HG03045 (cell line): ENCODE results near the gene RELL2.
A peak's percentile ranks its signal among the peaks of the same experiment; 100 is the strongest.

Experiments used
- ATAC-seq: cut with Tn5 transposase; IDR thresholded peaks from one replicate; pipeline ENCODE4 v1.9.1; 2021; ENCODE audit warnings: mild to moderate bottlenecking, moderate library complexity; ENCODE audit not compliant: unreplicated experiment

Gene RELL2

DNA sequence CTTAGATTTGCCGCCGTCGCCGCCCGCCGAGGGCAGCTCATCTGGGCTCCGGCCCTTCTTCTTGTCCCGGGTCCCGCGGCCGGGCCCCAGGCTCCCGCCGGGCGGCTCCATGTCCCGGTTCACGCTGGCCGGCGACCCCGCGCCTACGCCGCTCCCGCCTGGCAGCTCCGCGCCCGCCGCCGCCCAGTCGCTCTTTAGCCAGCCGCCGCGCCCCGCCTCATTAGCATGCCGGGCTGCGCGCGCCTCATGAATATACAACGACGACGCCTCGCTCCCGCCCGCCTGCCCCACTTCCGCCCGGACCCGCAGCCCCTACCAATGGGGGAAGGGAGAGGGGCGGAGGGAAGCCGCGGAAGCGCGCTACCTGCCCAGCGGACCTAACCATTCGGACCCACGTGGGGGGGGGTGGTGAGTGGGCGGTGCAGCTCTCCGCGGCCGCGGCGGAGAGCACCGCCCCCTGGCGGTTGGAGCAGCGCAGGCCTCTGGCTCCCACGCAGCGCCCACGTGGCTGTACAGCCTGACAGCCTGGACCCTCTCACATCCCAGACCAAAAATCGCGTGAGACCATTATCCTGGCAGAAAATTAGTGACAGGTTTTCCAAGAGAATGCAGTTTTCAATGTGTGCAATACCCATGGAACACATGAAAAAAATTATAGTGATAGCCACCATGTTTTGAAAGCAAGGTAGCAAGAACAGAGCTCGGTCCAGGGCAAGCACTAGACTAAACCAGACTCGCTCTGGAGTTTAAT lies 17.8 kb upstream of the RELL2 start, which contains the start of gene DIAPH1:
DIAPH1 (minus strand) TSS at position 197 of the 751 bp plus-strand sequence; CDS start at position 111, 86 bp downstream.
- peak; percentile 88 for ATAC-seq

DNA sequence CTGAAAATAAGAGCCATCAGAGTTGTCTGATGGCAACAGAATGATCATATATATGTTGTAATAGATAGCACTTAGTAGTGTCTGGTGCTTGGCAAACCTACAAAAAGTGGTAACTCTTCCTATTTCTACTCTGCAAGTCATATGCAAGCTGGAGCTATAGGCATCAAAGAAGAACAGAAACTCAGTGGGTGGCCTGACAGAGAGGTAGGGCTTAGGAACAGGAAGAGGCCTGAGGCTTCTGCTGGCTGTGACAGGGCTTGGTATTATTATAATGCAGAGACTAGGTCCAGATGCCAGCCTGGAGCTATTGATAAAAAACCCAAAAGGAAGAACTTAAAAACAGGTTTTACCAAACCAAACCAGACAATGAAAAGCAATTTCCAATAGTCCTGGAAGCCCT lies 13.6 kb upstream of the RELL2 start:
- ATAC-seq = peak; percentile 46

DNA sequence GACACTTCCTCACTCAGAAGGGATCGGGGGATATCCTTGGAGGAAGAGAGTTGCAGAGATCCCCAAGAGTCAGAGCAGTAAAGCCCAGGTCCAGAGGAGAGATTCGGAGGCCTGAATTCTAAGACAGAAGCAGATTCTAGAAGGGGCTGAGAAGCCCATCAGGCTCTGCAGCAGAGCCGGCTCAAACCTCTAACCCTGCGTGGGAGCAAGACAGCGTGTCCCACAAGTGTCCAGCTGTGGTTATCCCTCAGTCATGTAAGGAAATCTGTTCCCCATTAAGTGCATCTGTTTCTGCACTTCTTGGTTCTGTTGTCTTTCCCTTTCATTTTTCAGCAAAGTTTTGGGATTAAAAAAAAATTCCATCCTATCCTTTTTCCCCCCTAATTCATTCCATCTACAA lies 13.2 kb upstream of the RELL2 start:
- ATAC-seq = no peak

DNA sequence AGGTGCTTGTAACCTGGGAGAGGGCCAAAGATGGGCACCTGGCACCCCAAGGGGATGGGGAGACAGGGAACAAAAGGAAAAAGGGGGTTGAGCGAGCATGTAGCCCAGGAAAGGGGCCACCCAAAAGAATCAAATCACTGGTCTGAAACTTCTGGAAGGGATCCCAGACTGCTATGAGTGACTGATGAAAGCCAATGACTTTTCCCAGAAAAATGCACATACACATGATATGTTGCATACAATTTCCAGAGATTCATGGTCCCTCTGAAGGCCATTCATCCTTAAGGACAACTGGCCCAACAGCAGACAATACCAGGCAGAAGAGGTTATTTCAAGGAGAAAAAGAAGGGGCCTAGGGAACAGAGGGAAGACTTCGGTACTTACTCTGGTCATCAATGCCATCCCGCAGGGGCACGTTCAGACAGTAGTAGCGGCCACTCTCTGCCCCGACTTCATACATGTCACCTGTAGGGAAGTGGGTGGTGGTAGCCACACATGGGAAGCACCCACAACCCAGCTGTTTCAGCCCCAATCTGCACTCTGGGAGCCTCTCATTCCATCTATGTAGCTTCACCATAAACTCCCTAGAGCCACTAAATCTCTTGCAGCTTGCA lies 8.5 kb upstream of the RELL2 start:
- no peak for ATAC-seq

DNA sequence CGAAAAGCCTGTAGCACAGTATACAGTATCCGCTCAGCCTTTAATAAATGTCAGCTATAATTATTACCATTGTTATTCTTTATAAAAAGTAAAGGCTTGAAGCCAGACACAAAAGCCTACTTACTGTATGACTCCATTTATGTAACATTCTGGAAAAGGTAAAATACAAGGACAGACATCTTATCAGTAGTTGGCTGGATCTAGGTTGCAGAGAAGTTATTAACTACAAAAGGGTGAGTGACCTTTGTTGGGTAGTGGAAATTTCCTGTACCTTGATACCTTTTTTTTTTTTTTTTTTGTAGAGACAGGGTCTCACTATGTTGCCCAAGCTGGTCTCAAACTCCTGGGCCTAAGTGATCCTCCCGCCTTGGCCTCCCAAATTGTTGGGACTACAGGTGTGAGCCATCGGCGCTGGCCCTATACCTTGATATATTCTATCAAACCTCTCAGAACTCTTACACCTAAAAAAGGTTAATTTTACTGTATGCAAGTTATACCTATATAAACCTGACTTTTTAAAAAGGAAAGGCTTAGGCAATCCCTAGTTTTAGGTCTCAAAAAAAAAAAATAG lies 6.1 kb upstream of the RELL2 start:
- no peak for ATAC-seq

DNA sequence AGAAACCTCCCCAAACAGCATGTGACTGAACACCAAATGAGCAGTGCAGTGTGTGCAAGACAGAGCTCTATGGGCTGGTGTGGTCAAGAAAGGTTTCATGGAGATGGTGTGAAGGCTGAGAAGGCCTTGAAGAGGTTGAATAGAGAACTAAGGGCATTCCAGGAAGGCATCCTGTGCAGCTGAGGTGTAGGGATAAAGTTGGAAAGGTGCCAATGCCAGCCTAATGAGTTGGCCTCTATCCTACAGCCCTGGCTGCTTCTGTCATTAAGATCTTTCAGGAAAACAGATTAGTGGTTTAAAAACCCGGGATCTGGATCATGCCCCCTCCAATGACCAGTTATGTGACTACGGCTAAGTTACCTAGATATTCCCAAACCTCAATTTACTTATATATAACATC lies 4.1 kb upstream of the RELL2 start:
- no peak for ATAC-seq

DNA sequence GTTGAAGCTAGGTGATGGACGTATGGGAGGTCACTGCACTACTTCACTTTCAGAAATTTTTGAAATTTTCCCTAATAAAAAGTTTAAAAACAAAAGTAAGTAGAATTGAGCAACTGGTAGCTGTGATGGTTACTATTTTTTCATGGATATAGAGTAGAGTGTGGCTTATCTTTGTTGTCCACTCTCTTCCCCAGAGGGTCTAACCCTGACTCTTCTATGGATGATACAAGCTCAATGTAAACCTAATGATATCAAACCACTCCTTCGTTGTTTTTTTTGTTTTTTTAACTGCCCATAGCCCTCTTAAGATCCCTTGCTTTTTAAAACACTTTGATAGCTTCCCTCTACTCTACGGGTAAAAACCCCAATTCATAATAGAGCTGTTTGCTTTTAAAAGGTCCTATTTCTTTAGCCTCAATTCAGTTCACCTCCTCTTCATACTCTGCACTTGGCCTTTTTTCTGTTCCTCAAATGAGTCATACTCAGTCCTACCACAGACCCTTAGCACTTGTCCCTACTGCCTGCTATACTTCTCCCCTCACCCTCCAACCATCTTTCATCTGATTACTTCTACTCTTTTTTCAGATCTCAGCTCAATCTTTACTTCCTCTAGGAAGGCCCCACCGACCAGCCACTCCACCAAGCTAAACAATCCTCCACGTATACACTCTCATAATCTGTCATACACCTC lies 2.8 kb upstream of the RELL2 start:
- peak; percentile 53 for ATAC-seq

DNA sequence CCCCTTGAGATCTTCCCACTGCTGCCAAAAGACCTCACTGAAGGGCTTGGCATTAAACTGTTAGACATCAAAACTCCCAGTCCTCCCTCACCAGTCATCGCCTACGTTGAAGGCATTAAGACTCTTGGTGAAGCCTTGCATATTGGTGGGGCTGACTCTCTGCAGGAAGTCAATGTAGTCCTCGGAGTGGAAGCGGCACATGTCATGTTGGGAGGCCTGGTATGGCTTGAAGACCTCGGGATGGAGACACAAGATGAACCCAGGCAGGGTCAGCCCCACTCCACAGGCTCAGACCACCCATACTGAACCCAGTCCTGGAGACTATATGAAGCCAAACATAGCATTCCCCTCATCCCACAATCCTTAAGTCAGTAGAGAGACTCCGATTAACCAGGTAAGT lies 2.1 kb upstream of the RELL2 start:
- ATAC-seq = no peak

DNA sequence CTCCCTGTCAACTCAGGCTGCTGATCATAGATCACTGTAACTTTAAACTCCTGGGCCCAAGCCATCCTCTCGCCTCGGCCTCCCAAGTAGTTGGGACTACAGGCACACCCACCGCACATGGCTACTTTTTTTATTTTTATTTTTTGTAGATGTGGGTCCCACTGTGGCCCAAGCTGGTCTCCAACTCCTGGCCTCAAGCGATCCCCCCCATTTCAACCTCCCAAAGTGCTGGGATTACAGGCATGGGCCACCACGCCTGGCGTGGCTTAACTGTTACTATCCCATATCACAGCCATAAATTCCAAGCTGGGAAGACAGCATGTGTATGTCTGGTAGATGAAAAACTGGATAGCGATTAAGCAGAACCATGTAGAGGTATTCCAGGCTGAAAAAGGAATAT lies 1.2 kb upstream of the RELL2 start:
- no peak for ATAC-seq

DNA sequence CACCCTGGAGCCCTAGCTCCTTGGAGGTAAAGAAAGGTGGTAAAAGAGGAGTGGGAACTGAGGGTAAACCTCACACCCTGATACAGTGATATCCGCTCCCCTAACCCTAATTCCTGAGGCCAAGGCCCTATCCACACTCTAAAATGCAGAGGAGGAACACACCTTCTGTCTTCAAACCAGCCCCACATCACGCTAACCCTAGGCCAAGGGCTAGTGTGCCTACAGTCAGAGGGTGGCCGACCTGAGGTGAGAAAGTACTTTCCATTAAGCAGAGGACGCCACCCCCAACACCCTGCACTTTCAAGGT lies 738 bp upstream of the RELL2 start:
- ATAC-seq = no peak

DNA sequence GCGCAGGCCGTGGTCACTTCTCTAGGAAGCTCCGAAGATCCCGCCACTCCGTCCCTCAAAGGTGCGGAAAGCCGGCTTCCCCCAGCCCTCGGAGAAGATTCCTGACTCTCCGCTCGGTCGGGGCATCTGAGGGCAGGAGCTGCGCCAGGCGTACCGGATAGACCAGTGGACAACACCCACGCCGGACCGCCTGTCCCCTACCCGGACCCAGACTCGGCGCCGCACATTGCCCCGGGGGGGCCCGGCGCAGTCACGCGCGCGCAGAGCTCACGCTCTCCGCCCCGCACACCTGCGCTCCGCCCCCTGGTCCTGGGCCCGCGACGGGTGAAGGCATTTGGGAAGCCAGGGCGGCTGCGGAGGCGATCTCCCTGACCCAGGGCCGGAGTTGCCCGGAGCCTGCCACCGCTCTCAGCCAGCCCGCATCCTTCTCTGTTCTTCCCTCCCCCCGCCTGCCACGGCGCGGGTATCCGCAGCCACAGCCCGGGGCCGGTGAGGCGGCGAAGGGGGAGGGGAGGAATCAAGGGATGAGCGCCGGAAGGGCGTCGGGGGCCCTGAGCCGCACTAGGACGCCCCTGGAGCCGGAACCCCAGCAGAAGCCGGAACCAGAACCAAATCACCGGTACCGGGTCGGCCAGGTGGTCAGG lies 448 bp downstream of the RELL2 start:
- peak; percentile 30 for ATAC-seq

DNA sequence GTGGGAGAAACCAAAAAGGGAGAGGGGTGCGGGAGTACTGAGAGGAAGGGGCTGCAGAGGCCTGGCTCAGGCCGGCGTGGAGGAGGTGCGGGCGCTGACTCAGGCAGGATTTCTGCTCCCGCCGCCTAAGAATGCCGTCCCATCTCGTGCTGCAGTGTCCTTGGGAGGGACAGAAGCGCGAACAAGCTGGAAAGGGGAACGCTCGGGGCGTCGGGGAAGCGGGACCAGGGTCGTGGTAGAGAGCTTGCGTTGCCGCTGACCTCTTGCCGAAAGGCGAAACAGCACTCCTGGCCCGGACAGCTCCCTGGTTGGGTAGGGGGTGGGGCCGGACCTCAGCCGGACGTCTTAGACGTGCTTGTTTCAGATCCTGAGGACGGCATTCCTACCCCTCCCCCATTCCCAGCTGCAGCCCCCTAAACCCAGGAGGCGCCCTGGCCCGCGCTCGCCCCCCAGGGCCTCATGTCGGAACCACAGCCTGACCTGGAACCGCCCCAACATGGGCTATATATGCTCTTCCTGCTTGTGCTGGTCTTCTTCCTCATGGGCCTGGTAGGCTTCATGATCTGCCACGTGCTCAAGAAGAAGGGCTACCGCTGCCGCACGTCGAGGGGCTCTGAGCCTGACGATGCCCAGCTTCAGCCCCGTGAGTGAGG lies 1.1 kb downstream of the RELL2 start:
- peak; percentile 17 for ATAC-seq

DNA sequence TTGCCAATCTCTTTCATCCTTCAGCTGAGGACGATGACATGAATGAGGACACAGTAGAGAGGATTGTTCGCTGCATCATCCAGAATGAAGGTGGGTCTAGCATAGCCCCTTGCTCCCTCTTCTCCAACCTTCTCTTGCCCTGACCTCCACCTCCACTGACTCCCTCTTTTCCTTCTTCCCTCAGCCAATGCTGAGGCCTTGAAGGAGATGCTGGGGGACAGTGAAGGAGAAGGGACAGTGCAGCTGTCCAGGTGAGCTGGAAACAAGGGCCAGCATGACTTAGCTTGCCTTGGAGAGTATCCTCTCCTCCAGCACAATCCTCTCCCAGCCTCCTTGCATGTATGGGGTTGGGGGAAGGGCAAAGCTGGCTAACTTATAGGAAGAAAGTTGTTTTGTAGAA lies 2.0 kb downstream of the RELL2 start:
- no peak for ATAC-seq

DNA sequence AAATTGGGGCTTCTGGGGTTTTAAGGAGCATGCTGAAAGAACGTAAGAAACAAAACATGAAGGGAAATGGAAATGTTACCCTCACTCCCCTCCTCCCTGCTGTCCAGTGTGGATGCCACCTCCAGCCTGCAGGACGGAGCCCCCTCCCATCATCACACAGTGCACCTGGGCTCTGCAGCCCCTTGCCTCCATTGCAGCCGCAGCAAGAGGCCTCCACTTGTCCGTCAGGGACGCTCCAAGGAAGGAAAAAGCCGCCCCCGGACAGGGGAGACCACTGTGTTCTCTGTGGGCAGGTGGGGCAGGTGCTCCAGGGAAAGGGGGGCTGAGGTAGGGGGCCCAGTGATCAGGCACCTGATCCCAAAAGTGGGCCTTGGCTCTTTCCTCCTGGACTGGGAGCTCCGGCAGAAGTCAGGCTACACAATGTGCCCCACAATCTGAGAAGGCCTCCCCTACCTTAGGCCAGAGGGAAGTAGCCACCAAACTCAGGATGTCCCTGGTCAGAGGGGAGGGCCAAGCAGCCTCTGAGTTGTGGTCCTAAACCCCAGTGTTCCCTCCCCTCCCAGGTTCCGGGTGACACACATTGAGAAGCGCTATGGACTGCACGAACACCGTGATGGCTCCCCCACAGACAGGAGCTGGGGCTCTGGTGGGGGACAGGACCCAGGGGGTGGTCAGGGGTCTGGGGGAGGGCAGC lies 2.7 kb downstream of the RELL2 start:
- no peak for ATAC-seq

DNA sequence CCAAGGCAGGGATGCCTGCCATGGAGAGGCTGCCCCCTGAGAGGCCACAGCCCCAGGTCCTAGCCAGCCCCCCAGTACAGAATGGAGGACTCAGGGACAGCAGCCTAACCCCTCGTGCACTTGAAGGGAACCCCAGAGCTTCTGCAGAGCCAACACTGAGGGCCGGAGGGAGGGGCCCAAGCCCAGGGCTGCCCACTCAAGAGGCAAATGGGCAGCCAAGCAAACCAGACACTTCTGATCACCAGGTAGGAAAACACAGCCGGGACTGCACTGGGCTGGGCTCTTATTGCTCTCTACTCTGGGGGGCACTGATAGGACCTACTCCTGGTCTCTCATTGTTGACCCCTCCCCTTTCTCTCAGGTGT lies 3.2 kb downstream of the RELL2 start:
- ATAC-seq = no peak

DNA sequence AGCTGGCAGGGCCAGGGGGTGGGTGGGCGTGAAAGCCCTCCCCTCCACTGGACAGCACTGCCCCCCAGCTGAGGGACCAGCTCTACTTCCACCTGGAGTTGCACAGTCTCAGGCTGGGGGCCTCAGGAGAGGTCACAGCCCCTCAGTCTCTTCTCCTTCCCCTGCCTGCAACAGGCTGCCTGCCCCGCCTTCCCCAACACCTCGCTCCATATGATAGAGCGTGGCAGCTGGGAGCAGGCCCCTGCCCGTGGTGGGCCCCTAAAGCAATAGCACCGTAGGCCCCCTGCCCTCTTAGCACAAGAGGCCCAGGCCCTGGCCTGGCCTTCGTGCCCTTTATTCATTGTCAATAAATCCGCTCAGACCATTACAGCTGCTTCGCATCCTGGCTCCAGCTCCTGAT lies 3.9 kb downstream of the RELL2 start:
- no peak for ATAC-seq

DNA sequence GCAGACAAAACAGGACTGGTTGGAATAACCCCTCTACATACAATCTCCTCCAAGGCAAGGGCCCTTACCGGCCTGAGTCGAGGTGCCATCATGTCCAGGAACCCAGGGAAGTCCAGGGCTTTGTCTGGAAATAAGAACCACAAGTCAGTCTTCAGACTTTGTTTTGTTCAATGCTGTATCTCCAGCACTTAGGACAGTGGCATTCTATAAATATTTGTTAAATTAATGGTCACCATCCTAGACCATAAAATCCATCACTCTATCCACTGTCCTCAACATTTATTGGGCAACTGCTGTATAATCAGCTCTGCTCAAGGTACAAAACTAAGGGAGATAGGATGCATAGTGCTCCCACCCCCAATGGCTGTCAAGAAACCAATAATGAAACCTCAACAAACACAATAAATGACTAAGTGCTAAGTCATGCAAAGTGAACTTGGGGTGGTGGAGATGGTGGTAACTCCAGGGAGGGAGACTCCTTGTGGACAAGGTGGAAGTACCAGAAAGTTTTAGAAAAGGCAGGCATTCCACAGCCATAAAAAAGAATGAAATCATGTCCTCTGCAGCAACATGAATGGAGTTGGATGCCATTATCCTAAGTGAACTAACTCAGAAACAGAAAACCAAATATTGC lies 5.0 kb downstream of the RELL2 start:
- peak; percentile 52 for ATAC-seq

DNA sequence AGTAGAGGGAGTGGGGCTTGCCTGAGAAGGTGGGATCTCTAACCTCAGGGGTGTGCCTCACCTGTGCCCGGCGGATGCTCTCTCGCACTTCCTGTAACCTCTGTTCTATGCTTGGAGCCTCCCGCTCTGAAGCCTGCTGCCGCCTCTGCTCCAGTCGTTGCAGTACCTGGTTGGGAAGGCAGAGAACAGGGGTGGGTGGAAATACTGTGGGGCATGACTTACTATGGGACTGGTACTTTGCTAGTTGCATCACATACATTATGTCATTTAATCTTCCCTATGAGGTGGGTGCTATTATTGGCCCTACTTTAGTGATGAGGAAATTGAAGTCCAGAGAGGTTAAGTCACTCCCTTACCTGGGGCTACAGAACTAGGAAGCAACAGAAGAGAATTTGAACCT lies 9.2 kb downstream of the RELL2 start:
- no peak for ATAC-seq

DNA sequence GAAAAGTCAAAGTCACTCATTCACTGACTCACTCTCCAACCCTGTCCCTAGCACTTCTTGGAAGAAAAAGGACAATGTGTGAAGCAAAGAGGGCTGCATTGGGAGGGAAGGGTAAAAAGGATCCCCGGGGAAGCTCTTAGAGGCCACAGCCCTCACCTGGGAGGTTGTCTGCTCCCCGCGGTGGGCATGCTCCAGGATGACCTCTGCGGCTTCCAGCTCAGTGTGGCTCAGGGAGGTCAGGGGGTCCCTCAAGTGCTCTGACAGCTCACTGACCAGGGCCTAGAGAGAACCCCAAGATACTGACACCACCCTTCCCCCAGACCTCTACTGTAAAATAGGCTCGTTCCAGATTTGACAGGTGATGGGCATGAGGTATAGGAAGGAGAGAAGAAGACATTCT lies 10.4 kb downstream of the RELL2 start:
- no peak for ATAC-seq

DNA sequence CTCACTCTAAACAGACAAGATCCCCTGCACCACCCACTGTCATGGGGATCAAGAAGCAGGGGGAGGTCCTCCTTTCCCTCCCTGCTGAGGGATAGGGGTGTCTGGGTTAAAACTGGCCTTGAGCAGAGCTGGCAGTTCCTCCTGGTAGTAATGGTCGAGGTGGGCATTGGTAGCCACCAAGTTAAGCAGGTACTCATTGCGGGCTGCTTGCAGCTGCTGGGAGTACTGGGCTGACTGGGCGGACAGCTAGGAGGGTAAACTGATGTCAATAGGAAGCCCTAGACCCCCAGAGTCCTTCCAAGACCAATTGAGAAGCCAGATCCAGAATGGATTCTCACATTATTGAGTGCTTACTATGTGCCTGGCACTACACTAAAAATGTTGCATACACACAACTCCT lies 11.1 kb downstream of the RELL2 start:
- ATAC-seq = no peak
